ENCODE results near the gene CAPRIN1.

- TF ChIP-seq MYC (IDR thresholded peaks at IDR 0.05; ENCODE audit: low read depth, low read length) (no peak), CTCF (IDR thresholded peaks at IDR 0.05; ENCODE audit: extremely low read depth in 1 of 2, insufficient read depth in 1 of 2, low read depth in 1 of 2, low read length in 2 of 2) (no peak), POLR2A (IDR thresholded peaks at IDR 0.05; ENCODE audit: low read depth, low read length) (no peak), MAX (IDR thresholded peaks at IDR 0.05; ENCODE audit: insufficient read depth, insufficient read length) (no peak)
Observed at GRCh38 chr11:34147581-34147980, 96.0 kb downstream of the CAPRIN1 start.
